Heart right ventricle (tissue), 16 donors: Measurements from ENCODE around the gene COL4A3. TPM values are rescaled to one million over a fixed set of nuclear protein-coding genes. Genes with fewer than 3 reads are reported as not detected.

Experiments used
- ATAC-seq, 8 donors: fragments of 200-7000 bp; cut with Tn5 transposase; one replicate each; pipeline ENCODE4 v1.9.1; 2020; ENCODE audit warnings: mild to moderate bottlenecking in 8 of 8, moderate library complexity in 8 of 8, moderate number of reproducible peaks in 1 of 8
- DNase-seq, 2 donors: peaks; one replicate each; pipeline ENCODE4 v3.0.0-alpha.2; 2020
- H3K27ac ChIP-seq, 10 donors: fragments of 200-600 bp; sonication (generic) in 2 of 10; one replicate each; pipeline versions ENCODE4 v1.5.0 to v1.8.0; 2020 to 2022; ENCODE audit warnings: mild to moderate bottlenecking in 3 of 10
- H3K27me3 ChIP-seq, 7 donors: fragments of 200-600 bp; one replicate each; pipeline ENCODE4 v1.8.0; 2021 to 2022; ENCODE audit warnings: mild to moderate bottlenecking in 2 of 7
- H3K36me3 ChIP-seq, 9 donors: fragments of 200-600 bp; sonication (generic) in 1 of 9; one replicate each; pipeline versions ENCODE4 v1.5.0 to v1.8.0; 2020 to 2022; ENCODE audit warnings: mild to moderate bottlenecking in 2 of 9
- H3K4me1 ChIP-seq, 9 donors: fragments of 200-600 bp; sonication (generic) in 1 of 9; one replicate each; pipeline versions ENCODE4 v1.5.0 to v1.8.0; 2020 to 2022; ENCODE audit warnings: mild to moderate bottlenecking in 4 of 9
- H3K4me3 ChIP-seq, 10 donors: fragments of 200-600 bp; sonication (generic) in 2 of 10; one replicate each; pipeline versions ENCODE4 v1.5.0 to v1.8.0; 2020 to 2022; ENCODE audit warnings: mild to moderate bottlenecking in 7 of 10, moderate library complexity in 2 of 10
- H3K9me3 ChIP-seq, 11 donors: fragments of 200-600 bp in 10 of 11; sonication (generic) in 2 of 11; one replicate each; pipeline versions ENCODE4 v1.5.0 to v1.8.0; 2013 to 2022; ENCODE audit warnings: mild to moderate bottlenecking in 2 of 11, control low read depth in 1 of 11, moderate library complexity in 1 of 11
- WGBS, 2 donors: extraction: QIAGEN DNeasy Blood & Tissue Kit; methylation state at CpG; one replicate each; pipeline ENCODE4 v1.1.7; 2013; ENCODE audit warnings: inconsistent platforms in 1 of 2; 5-methylcytosine and 5-hydroxymethylcytosine counted together
- intact Hi-C, 10 donors: fragments of 100-400 bp; cut with DNase I; formaldehyde crosslinking; loops; one replicate each; pipeline versions ENCODE4 v1.11.1 to v1.14.2; 2022
- polyA plus RNA-seq, 2 donors: library from polyadenylated mRNA; stranded (reverse); fragments of 200-250 nt; gene quantifications; one replicate each; pipeline ENCODE4 v1.2.3, GENCODE V29; 2013
- total RNA-seq, 10 donors: library from RNA; stranded (reverse); fragmentation: NEBNext Ultra II Directional in 3 of 10; extraction: Animal tissue kit (Norgen Biotek cat#: 25700) in 3 of 10; gene quantifications; one replicate each; pipeline versions ENCODE4 v1.2.1 to v1.2.4, GENCODE V29; 2021 to 2023
- TF ChIP-seq, protein P1 (sequence below), 9 donors: fragments of 200-600 bp; sonication (generic) in 2 of 9; IDR thresholded peaks; one replicate each; pipeline versions ENCODE4 v1.5.0 to v1.8.0; 2021 to 2022; ENCODE audit warnings: antibody characterized with exemption in 9 of 9, mild to moderate bottlenecking in 5 of 9, moderate library complexity in 1 of 9
- donor health status: Arrhythmogenic right ventricular cardiomyopathy.
- donor health status: ischemic (EF 13 %, LVEDD 7.1; RV severe dilation, severe dysfunction).
- donor health status: healthy with polysubstance abuse.
- donor health status: DM: no; HTN: yes; CAD: no.
- donor health status: DM: no; HTN: no; CAD: no.
- donor health status: ischemic (EF 25% LVEDD 6.9; RV normal size, moderate dysfunction).
- donor health status: ischemic (EF 25% LVEDD 5.7; RV mildly dilated, moderate dysfunction).
- donor health status: healthy.
- donor health status: DM: yes; HTN: yes; CAD: no.
- donor health status: Ischemic cardiomyopathy.
- donor health status: ischemic (EF 35%, LVEDD 5.7; RV mildly dilated, moderate dysfunction).
- donor health status: nonischemic (EF 11% LVEDD 7.7; RV severe dilation, severe dysfunction).
- donor health status: DM: yes; HTN: yes; CAD: no.
- donor health status: PGD.
- donor health status: ischemic (EF 29% LVEDD 5.4; RV normal size, mild dysfunction).
- donor health status: nonischemic (EF 23%, LVEDD 6.1; RV moderate dilation, normal function).

COL4A3 gene
- total and polyA plus RNA-seq, 12 donors = 0.91 to 6.2 (median 2.3) TPM

DNA sequence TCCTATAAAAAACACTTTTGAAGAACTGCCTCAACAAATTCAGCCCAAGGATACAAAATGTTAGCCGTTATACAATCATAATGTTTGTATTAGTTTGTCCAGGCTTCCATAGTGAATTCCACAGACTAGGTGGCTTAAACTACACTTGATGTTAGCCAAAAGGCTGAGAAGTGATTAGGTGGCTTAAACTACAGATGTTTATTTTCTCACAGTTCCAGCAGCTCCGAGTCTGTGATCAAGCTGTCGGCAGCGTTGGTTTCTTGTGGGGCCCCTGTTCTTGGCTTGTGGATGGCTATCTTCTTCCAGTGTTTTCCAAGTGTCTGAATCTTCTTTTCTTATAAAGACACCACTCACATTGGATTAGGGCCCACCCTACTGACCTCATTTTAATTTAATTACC is 129.1 kb downstream of the COL4A3 start:
- intact Hi-C loops = no loop called here
- ATAC-seq = no peak
- WGBS, 2 donors = 62 to 65% methylated on average over 4 of the region's 4 CpGs

DNA sequence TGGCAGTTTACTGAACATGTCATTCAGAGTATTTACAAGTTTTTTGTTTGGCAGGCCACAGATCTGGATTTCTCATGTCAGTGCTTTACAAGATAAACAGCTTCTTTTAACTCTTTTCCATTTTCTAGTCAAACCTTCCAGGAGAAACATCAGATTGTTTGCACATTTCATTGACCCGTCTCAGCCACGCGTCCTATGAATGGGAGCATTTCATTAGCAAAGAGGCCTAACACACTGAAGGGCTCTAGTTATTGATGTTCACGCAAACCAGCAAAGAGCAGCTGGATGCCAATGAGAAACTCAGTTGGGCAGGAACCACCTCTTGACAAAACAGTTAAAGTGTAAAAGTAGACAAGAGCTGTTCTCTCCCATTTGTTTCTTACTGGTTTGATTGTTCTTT is 131.4 kb downstream of the COL4A3 start:
- 89 to 95% methylated on average over 4 of the region's 4 CpGs for WGBS, 2 donors
- H3K4me1 ChIP-seq = no peaks in the 10 kb centered on the region
- no peaks in the 10 kb centered on the region for H3K9me3 ChIP-seq
- intact Hi-C loops = no loop called here
- H3K36me3 ChIP-seq = peaks cover 0 to 52% (median 0%) of the 10 kb centered on the region in 9 donors
- TF ChIP-seq, protein P1, sequence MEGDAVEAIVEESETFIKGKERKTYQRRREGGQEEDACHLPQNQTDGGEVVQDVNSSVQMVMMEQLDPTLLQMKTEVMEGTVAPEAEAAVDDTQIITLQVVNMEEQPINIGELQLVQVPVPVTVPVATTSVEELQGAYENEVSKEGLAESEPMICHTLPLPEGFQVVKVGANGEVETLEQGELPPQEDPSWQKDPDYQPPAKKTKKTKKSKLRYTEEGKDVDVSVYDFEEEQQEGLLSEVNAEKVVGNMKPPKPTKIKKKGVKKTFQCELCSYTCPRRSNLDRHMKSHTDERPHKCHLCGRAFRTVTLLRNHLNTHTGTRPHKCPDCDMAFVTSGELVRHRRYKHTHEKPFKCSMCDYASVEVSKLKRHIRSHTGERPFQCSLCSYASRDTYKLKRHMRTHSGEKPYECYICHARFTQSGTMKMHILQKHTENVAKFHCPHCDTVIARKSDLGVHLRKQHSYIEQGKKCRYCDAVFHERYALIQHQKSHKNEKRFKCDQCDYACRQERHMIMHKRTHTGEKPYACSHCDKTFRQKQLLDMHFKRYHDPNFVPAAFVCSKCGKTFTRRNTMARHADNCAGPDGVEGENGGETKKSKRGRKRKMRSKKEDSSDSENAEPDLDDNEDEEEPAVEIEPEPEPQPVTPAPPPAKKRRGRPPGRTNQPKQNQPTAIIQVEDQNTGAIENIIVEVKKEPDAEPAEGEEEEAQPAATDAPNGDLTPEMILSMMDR (IDR thresholded peaks at IDR 0.05) = no peak
- H3K4me3 ChIP-seq = no peak overlapping the region
- H3K27ac ChIP-seq = no peak overlapping the region
- ATAC-seq (no peak), DNase-seq (no peak)
- H3K27me3 ChIP-seq = no peaks in the 10 kb centered on the region

More for the DNA sequence above, 129.1 kb downstream of the COL4A3 start:
- Histone ChIP-seq H3K4me3 (no peak overlapping the region), H3K27ac (no peak overlapping the region), H3K36me3 (peaks cover 0 to 48% (median 0%) of the 10 kb centered on the region in 9 donors), H3K4me1 (no peaks in the 10 kb centered on the region), H3K9me3 (no peaks in the 10 kb centered on the region), H3K27me3 (no peaks in the 10 kb centered on the region)
- DNase-seq = no peak
- TF ChIP-seq, protein P1 (IDR thresholded peaks at IDR 0.05) = no peak

- ATAC-seq (no peak), DNase-seq (no peak)
- TF ChIP-seq, protein P1 (IDR thresholded peaks at IDR 0.05) = no peak
- intact Hi-C loops = no loop called here
- no peaks in the 10 kb centered on the region for H3K4me1 ChIP-seq
- WGBS, 2 donors = 82 to 83% methylated on average over 3 of the region's 3 CpGs
- H3K27me3 ChIP-seq = no peaks in the 10 kb centered on the region
- peaks cover 0 to 58% (median 0%) of the 10 kb centered on the region in 9 donors for H3K36me3 ChIP-seq
- no peak overlapping the region for H3K4me3 ChIP-seq
- H3K27ac ChIP-seq = no peak overlapping the region
- H3K9me3 ChIP-seq = no peaks in the 10 kb centered on the region
Observed at GRCh38 chr2:227296671-227297405, 132.4 kb downstream of the COL4A3 start.

- ATAC-seq (no peak), DNase-seq (no peak)
- WGBS, 2 donors = 64 to 79% methylated on average over 1 of the region's 1 CpG
- H3K4me1 ChIP-seq = no peaks in the 10 kb centered on the region
- H3K9me3 ChIP-seq = no peaks in the 10 kb centered on the region
- intact Hi-C loops = no loop called here
- no peak overlapping the region for H3K4me3 ChIP-seq
- TF ChIP-seq, protein P1 (IDR thresholded peaks at IDR 0.05) = no peak
- no peaks in the 10 kb centered on the region for H3K27me3 ChIP-seq
- peaks cover 0 to 70% (median 0%) of the 10 kb centered on the region in 9 donors for H3K36me3 ChIP-seq
- no peak overlapping the region for H3K27ac ChIP-seq
Observed at GRCh38 chr2:227301523-227301922, 137.1 kb downstream of the COL4A3 start.
